Lung (tissue), 12 donors: ENCODE measurements around the gene KLHDC7B. TPM values are rescaled to one million over a fixed set of nuclear protein-coding genes. Genes with fewer than 3 reads are reported as not detected.

Experiments
- ATAC-seq: fragments of 200-7000 bp; cut with Tn5 transposase; one replicate; pipeline ENCODE4 v1.9.1; 2020; ENCODE audit warnings: moderate number of reproducible peaks; ENCODE audit not compliant: insufficient read depth, low FRiP score
- DNase-seq, 3 donors: peaks; one replicate each; pipeline ENCODE4 v3.0.0-alpha.2; 2013 to 2017
- H3K27ac ChIP-seq, 2 donors: one replicate each; pipeline ENCODE4 v1.5.1; 2013; ENCODE audit warnings: mild to moderate bottlenecking in 2 of 2, moderate library complexity in 2 of 2, control low read depth in 1 of 2, inconsistent platforms in 1 of 2, low read depth in 1 of 2, low read length in 1 of 2
- H3K27me3 ChIP-seq, 3 donors: one replicate each; pipeline ENCODE4 v1.5.1; 2013; ENCODE audit warnings: low read length in 2 of 3; ENCODE audit not compliant: control insufficient read depth in 3 of 3, insufficient read depth in 3 of 3
- H3K36me3 ChIP-seq, 4 donors: one replicate each; pipeline ENCODE4 v1.5.1; 2013; ENCODE audit warnings: low read length in 4 of 4, mild to moderate bottlenecking in 1 of 4, moderate library complexity in 1 of 4; ENCODE audit not compliant: control insufficient read depth in 4 of 4, insufficient read depth in 4 of 4
- H3K4me1 ChIP-seq, 5 donors: one replicate each; pipeline ENCODE4 v1.5.1; 2013; ENCODE audit warnings: low read length in 5 of 5, mild to moderate bottlenecking in 2 of 5, moderate library complexity in 1 of 5; ENCODE audit not compliant: control insufficient read depth in 5 of 5, insufficient read depth in 5 of 5
- H3K4me3 ChIP-seq: one replicate; pipeline ENCODE4 v1.5.1; 2013; ENCODE audit warnings: mild to moderate bottlenecking, control low read depth, moderate library complexity
- H3K9ac ChIP-seq, 2 donors: one replicate each; pipeline ENCODE4 v1.5.1; 2013; ENCODE audit warnings: low read length in 2 of 2, control low read depth in 1 of 2; ENCODE audit not compliant: insufficient read depth in 1 of 2
- H3K9me3 ChIP-seq, 4 donors: one replicate each; pipeline ENCODE4 v1.5.1; 2013; ENCODE audit warnings: low read length in 3 of 4, mild to moderate bottlenecking in 1 of 4, moderate library complexity in 1 of 4; ENCODE audit not compliant: control insufficient read depth in 4 of 4, insufficient read depth in 3 of 4
- WGBS, 2 donors: extraction: QIAGEN DNeasy Blood & Tissue Kit; methylation state at CpG; one replicate each; pipeline ENCODE4 v1.1.7; 2013; 5-methylcytosine and 5-hydroxymethylcytosine counted together
- polyA plus RNA-seq, 2 donors: library from polyadenylated mRNA; stranded (reverse); fragments of 200-250 nt; gene quantifications; one replicate each; pipeline ENCODE4 v1.2.1, GENCODE V29; 2013
- total RNA-seq, 2 donors: library from RNA; depleted of rRNA in 1 of 2; stranded (reverse); fragments of >200 nt in 1 of 2; gene quantifications; one replicate each; pipeline ENCODE4 v1.2.1, GENCODE V29; 2014 to 2021
- TF ChIP-seq, protein P1 (sequence below): IDR thresholded peaks from 2 replicates; pipeline ENCODE4 v1.5.1; 2012; ENCODE audit warnings: mild to moderate bottlenecking; ENCODE audit errors: control extremely low read depth, extremely low read depth
- donor health status: control.
- donor health status: control.
- donor health status: Bipolar disorder and iron deficiency.
- donor health status: healthy.
- donor health status: DM: yes; HTN: yes; CAD: no.

The KLHDC7B gene
- total and polyA plus RNA-seq, 4 donors, result 0.39 to 1.6 (median 0.95) TPM

DNA sequence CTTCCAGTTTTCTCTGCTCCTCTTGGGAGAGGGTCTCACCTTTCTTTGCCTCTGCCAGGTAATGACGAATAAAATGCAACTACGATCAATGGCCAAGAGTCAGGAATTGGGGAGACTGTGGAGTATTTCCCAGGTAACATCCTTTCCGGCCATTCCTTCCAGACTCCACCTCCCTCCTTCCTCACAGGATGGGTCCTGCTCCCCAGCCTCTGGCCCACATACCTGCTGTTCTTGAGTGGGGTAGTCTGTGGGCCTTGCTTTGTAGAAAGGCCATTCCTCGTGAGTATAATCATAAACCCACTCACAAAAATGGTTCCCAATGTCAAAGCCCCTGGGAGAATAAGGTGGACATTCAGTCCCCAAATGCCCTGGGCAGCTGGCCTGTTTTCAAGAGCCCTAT is 34.1 kb downstream of the KLHDC7B start:
- H3K36me3 ChIP-seq, result peaks cover 0 to 7% (median 0%) of the 10 kb centered on the region in 4 donors
- H3K9me3 ChIP-seq, result no peaks in the 10 kb centered on the region
- H3K27ac ChIP-seq, result no peak overlapping the region
- no peak for ATAC-seq
- no peak for DNase-seq
- peaks cover 2 to 23% (median 5%) of the 10 kb centered on the region in 5 donors for H3K4me1 ChIP-seq
- no peak overlapping the region for H3K9ac ChIP-seq
- H3K27me3 ChIP-seq, result peaks cover 0 to 11% (median 2%) of the 10 kb centered on the region in 3 donors
- H3K4me3 ChIP-seq, result no peak overlapping the region
- 95 to 98% methylated on average over 4 of the region's 4 CpGs for WGBS, 2 donors
- TF ChIP-seq, protein P1, sequence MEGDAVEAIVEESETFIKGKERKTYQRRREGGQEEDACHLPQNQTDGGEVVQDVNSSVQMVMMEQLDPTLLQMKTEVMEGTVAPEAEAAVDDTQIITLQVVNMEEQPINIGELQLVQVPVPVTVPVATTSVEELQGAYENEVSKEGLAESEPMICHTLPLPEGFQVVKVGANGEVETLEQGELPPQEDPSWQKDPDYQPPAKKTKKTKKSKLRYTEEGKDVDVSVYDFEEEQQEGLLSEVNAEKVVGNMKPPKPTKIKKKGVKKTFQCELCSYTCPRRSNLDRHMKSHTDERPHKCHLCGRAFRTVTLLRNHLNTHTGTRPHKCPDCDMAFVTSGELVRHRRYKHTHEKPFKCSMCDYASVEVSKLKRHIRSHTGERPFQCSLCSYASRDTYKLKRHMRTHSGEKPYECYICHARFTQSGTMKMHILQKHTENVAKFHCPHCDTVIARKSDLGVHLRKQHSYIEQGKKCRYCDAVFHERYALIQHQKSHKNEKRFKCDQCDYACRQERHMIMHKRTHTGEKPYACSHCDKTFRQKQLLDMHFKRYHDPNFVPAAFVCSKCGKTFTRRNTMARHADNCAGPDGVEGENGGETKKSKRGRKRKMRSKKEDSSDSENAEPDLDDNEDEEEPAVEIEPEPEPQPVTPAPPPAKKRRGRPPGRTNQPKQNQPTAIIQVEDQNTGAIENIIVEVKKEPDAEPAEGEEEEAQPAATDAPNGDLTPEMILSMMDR, result no peak

DNA sequence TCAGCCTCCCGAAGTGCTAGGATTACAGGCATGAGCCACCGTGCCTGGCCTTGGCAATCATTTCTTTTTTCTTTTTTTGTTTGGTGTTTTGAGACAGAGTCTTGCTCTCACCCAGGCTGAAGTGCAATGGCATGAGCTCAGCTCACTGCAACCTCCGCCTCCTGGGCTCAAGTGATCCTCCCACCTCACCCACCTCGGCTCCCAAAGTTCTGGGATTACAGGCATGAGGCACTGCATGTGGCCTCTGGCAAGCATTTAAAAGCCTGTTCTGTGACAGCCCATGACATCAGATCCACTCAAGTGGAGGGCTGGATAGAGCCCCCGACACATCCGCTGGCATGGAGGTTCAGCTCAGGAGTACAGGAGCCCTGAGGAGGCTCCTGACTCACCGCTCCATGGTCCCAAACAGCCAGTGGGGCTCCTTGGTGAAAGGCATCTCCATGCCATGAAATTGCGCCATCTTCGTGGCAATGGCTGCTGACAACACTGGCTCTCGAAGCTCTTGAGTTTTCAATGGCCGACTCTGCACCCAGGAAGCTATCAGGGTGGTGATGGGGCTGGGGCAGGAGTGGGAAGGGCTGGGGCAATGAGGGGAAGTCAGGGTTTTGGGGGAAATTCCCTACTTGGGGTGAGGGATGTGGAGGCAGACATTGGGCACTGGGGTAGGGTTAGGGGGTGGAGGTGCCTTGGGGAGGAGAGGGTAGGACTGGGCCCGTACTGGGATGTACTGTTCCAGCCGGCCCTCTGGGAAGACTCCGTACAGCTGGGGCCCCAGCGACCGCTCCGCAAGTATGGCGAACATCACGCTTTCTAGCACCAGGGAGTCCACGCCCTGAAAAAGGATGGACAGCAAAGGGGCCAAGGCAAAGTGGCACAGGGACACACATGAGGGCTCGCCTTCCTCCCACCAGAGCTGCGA is 35.6 kb downstream of the KLHDC7B start:
- H3K4me3 ChIP-seq, result peak overlapping the region; percentile 65
- TF ChIP-seq, protein P1, result no peak
- H3K9me3 ChIP-seq, result no peaks in the 10 kb centered on the region
- DNase-seq (no peak), ATAC-seq (no peak)
- peak overlapping the region in 1 of 2 donors; percentile 68 for H3K9ac ChIP-seq
- peak overlapping the region in 1 of 2 donors; percentile 99 for H3K27ac ChIP-seq
- peaks cover 0 to 7% (median 0%) of the 10 kb centered on the region in 4 donors for H3K36me3 ChIP-seq
- 91% methylated on average over 22 of the region's 22 CpGs for WGBS, 2 donors
- peaks cover 2 to 23% (median 5%) of the 10 kb centered on the region in 5 donors for H3K4me1 ChIP-seq
- peaks cover 0 to 11% (median 2%) of the 10 kb centered on the region in 3 donors for H3K27me3 ChIP-seq

DNA sequence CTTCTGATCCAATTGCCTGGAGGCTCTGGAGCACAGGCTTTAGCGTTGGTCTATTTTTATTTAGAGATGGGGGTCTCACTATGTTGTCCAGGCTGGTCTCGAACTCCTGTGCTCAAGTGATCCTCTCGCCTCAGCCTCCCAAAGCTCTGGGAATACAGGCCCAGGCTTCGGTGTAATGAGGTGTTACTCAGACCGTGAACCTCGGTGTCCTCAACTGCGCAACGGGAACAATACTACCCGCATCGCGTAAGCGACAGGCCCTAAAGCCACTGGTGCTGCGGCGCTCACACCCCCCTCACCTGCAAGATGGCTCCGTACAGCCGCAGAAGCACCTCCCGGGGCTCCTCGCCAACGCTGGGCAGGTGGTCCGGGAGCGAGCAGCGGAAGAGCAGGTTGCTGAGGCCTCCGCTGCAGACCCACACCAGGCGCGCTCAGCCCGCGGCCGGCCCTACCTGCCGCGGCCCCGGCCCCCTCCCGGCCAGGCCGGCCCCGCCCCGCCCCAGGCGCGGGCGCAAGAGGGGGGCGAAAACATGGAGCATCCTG is 36.3 kb downstream of the KLHDC7B start:
- H3K4me3 ChIP-seq, result peak overlapping the region; percentile 65
- H3K27ac ChIP-seq, result peak overlapping the region; percentile 98 to 99
- ATAC-seq, result no peak
- WGBS, 2 donors, result 6 to 8% methylated on average over 31 to 39 of the region's 39 CpGs
- no peaks in the 10 kb centered on the region for H3K9me3 ChIP-seq
- H3K27me3 ChIP-seq, result peaks cover 0 to 9% (median 2%) of the 10 kb centered on the region in 3 donors
- H3K9ac ChIP-seq, result peak overlapping the region in 1 of 2 donors; percentile 68
- TF ChIP-seq, protein P1, result no peak
- peak in 2 of 3 donors; percentile 12 to 27 for DNase-seq
- peaks cover 2 to 23% (median 5%) of the 10 kb centered on the region in 5 donors for H3K4me1 ChIP-seq
- H3K36me3 ChIP-seq, result peaks cover 0 to 7% (median 0%) of the 10 kb centered on the region in 4 donors
